Body of pancreas (tissue), 4 donors: ENCODE results near the gene IQCM.

Experiments used
- POLR2A ChIP-seq, 3 donors: fragments of 450-650 bp; IDR thresholded peaks; one replicate each; pipeline ENCODE4 v1.6.1; 2016; ENCODE audit warnings: antibody characterized with exemption in 3 of 3, mild to moderate bottlenecking in 2 of 3
- TF ChIP-seq, protein P1 (sequence below), 7 experiments: fragments of 450-650 bp in 4 of 7; fragments of 200-600 bp in 3 of 7; sonication (generic) in 3 of 7; IDR thresholded peaks; one replicate each; pipeline ENCODE4 v1.5.1; 2016 to 2019; ENCODE audit warnings: antibody characterized with exemption in 7 of 7

GRCh38 chr4:149823769-149824221 is 8.2 kb upstream of the IQCM start:
- no peak for TF ChIP-seq POLR2A (IDR thresholded peaks at IDR 0.05)
- TF ChIP-seq, protein P1, sequence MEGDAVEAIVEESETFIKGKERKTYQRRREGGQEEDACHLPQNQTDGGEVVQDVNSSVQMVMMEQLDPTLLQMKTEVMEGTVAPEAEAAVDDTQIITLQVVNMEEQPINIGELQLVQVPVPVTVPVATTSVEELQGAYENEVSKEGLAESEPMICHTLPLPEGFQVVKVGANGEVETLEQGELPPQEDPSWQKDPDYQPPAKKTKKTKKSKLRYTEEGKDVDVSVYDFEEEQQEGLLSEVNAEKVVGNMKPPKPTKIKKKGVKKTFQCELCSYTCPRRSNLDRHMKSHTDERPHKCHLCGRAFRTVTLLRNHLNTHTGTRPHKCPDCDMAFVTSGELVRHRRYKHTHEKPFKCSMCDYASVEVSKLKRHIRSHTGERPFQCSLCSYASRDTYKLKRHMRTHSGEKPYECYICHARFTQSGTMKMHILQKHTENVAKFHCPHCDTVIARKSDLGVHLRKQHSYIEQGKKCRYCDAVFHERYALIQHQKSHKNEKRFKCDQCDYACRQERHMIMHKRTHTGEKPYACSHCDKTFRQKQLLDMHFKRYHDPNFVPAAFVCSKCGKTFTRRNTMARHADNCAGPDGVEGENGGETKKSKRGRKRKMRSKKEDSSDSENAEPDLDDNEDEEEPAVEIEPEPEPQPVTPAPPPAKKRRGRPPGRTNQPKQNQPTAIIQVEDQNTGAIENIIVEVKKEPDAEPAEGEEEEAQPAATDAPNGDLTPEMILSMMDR (IDR thresholded peaks at IDR 0.05), result no peak
